HUES6 (cell line): Measurements from ENCODE around the gene LAP3.

ENCODE experiments used
- H3K27ac ChIP-seq: 2 replicates; pipeline ENCODE4 v1.7.0; 2013; ENCODE audit warnings: low read depth, mild to moderate bottlenecking, low read length, inconsistent platforms
- H3K27me3 ChIP-seq: 2 replicates; pipeline ENCODE4 v1.6.1; 2013; ENCODE audit warnings: low read length; ENCODE audit not compliant: control insufficient read depth, insufficient read depth
- H3K36me3 ChIP-seq: 2 replicates; pipeline ENCODE4 v1.6.1; 2013; ENCODE audit warnings: low read length; ENCODE audit not compliant: control insufficient read depth, insufficient read depth
- H3K4me1 ChIP-seq: 2 replicates; pipeline ENCODE4 v1.6.1; 2013; ENCODE audit warnings: low read length; ENCODE audit not compliant: control insufficient read depth, insufficient read depth
- H3K4me3 ChIP-seq: 2 replicates; pipeline ENCODE4 v1.5.1; 2013; ENCODE audit warnings: low read depth, low read length
- H3K9ac ChIP-seq: one replicate; pipeline ENCODE4 v1.6.1; 2013; ENCODE audit warnings: mild to moderate bottlenecking, low read length
- H3K9me3 ChIP-seq: 2 replicates; pipeline ENCODE4 v1.6.1; 2013; ENCODE audit warnings: low read depth, low read length; ENCODE audit not compliant: control insufficient read depth, insufficient read depth

LAP3 gene

GRCh38 chr4:17619416-17620105, 42.6 kb downstream of the LAP3 start:
- Histone ChIP-seq H3K27ac (no peak overlapping the region), H3K4me1 (no peaks in the 10 kb centered on the region), H3K9ac (no peak overlapping the region), H3K4me3 (no peak overlapping the region), H3K9me3 (no peaks in the 10 kb centered on the region), H3K36me3 (peaks cover 82% of the 10 kb centered on the region), H3K27me3 (no peaks in the 10 kb centered on the region)

DNA sequence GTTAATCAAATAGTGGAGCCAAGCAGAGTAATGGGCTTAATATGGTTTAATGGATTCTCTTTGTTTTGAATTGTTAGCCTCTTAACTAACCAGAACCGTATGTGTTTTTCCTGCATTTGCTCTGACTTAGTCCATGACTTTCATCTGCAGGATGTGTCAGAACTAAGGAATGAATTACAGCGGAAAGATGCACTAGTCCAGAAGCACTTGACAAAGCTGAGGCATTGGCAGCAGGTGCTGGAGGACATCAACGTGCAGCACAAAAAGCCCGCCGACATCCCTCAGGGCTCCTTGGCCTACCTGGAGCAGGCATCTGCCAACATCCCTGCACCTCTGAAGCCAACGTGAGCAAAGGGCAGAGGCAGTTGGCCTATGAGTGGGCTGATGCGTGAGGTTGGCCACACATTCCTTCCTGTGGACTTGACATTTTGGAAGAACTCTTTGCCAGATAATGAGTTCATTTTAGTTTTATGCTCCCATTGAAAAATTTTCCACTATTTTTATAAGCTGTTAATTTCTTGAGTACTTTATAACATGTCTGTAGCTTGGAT, 46.5 kb downstream of the LAP3 start:
- H3K4me1 ChIP-seq, result no peaks in the 10 kb centered on the region
- no peak overlapping the region for H3K27ac ChIP-seq
- H3K36me3 ChIP-seq, result peaks cover 98% of the 10 kb centered on the region
- H3K27me3 ChIP-seq, result no peaks in the 10 kb centered on the region
- H3K9me3 ChIP-seq, result no peaks in the 10 kb centered on the region
- no peak overlapping the region for H3K9ac ChIP-seq
- no peak overlapping the region for H3K4me3 ChIP-seq

DNA sequence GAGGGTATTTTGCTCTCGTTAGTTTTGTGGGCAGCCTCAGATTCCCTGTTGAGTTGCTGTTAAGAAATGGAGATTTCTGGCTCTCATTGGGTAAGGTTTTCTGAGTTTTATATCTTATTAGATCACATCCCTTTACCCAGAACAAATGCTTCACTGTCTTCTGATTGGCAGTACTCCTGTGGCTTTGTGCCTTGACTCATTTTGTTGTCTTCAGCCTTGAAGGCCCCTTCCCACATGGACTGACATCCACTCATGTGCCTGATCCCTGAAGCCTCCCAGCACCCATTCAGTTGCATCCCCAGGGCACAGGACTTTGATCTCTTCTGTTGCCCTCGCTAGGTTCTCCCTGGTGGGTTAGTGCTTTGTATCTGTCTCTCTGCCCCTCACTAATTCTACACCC, 47.8 kb downstream of the LAP3 start:
- H3K36me3 ChIP-seq, result peaks cover 98% of the 10 kb centered on the region
- H3K27me3 ChIP-seq, result no peaks in the 10 kb centered on the region
- H3K9me3 ChIP-seq, result no peaks in the 10 kb centered on the region
- no peak overlapping the region for H3K9ac ChIP-seq
- no peak overlapping the region for H3K27ac ChIP-seq
- no peaks in the 10 kb centered on the region for H3K4me1 ChIP-seq
- no peak overlapping the region for H3K4me3 ChIP-seq

GRCh38 chr4:17630228-17630627, 53.2 kb downstream of the LAP3 start:
- Histone ChIP-seq H3K27me3 (no peaks in the 10 kb centered on the region), H3K4me1 (no peaks in the 10 kb centered on the region), H3K36me3 (peaks cover 99% of the 10 kb centered on the region), H3K4me3 (no peak overlapping the region), H3K27ac (no peak overlapping the region), H3K9ac (no peak overlapping the region), H3K9me3 (no peaks in the 10 kb centered on the region)

DNA sequence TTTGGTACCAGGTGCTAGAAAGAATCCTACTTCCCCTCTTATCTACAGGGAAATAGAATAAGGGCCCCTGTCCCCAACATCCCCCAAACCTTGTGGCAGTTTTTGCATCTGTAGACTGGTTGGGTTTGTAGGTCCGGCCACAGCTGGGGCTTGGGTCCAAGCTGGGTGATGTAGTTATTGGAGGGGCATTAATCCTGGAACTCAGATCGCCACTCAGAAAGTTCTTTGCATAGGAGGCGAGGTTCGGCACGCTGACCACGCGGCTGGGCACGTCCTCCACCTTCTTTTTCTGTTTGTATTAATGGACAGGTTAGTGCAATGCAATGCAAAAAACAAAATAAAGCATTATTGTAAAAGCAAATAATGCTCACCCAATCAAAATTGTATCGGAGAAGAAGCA, 56.6 kb downstream of the LAP3 start:
- Histone ChIP-seq H3K36me3 (peaks cover 76% of the 10 kb centered on the region), H3K9me3 (no peaks in the 10 kb centered on the region), H3K4me3 (no peak overlapping the region), H3K27me3 (no peaks in the 10 kb centered on the region), H3K27ac (no peak overlapping the region), H3K9ac (no peak overlapping the region), H3K4me1 (no peaks in the 10 kb centered on the region)

- no peak overlapping the region for H3K4me3 ChIP-seq
- no peaks in the 10 kb centered on the region for H3K9me3 ChIP-seq
- no peak overlapping the region for H3K27ac ChIP-seq
- no peak overlapping the region for H3K9ac ChIP-seq
- H3K4me1 ChIP-seq, result no peaks in the 10 kb centered on the region
- peaks cover 66% of the 10 kb centered on the region for H3K36me3 ChIP-seq
- no peaks in the 10 kb centered on the region for H3K27me3 ChIP-seq
Observed at GRCh38 chr4:17635056-17635455, 58.1 kb downstream of the LAP3 start.

DNA sequence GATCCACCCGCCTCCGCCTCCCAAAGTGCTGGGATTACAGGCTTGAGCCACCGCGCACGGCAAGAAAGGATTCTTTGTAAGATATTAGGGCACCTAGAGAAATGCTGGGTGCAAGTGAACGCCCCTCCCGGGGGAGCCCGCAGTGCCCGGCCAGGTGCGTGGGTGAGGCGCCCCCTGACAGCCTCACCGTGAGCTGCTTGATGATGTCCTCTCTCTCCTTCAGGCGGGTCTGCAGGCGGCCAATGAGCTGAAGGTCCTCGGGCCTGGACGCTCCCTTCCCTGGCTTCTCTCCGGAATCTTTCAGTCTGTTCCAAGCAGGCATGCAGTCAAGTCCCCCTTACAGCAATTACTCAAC, 59.3 kb downstream of the LAP3 start:
- peaks cover 54% of the 10 kb centered on the region for H3K36me3 ChIP-seq

GRCh38 chr4:17636696-17637622, 60.0 kb downstream of the LAP3 start:
- peaks cover 47% of the 10 kb centered on the region for H3K36me3 ChIP-seq
- no peaks in the 10 kb centered on the region for H3K27me3 ChIP-seq
- H3K4me3 ChIP-seq, result no peak overlapping the region
- no peak overlapping the region for H3K9ac ChIP-seq
- H3K9me3 ChIP-seq, result no peaks in the 10 kb centered on the region; the same call in 1 of the 2 replicates
- H3K4me1 ChIP-seq, result no peaks in the 10 kb centered on the region
- no peak overlapping the region for H3K27ac ChIP-seq

More for the DNA sequence above, 59.3 kb downstream of the LAP3 start:
- Histone ChIP-seq H3K27me3 (no peaks in the 10 kb centered on the region), H3K4me1 (no peaks in the 10 kb centered on the region), H3K9me3 (no peaks in the 10 kb centered on the region; the same call in 1 of the 2 replicates), H3K27ac (no peak overlapping the region), H3K9ac (no peak overlapping the region), H3K4me3 (no peak overlapping the region)

DNA sequence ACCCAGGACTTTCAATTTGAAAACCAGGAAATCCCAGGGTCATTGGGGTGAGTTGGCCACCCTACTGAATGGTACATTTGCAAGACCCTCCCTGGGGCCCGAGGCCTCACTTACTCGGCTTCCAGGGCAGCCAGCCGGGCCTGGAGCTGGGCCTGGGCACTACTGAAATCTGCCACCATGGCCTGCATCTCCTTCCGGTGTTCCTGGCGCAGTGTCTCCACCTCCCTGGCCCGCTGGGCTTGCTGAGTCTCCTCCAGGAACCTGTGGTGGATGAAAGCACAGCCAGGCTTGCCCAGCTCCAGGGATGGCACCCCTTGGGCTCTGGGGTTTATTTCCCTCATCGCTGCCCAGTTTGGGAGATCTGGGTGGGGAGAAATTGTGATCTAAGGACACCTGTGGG, 62.1 kb downstream of the LAP3 start:
- no peaks in the 10 kb centered on the region; the same call in 1 of the 2 replicates for H3K9me3 ChIP-seq
- no peaks in the 10 kb centered on the region for H3K4me1 ChIP-seq
- H3K36me3 ChIP-seq, result peaks cover 25% of the 10 kb centered on the region
- no peak overlapping the region for H3K4me3 ChIP-seq
- no peaks in the 10 kb centered on the region for H3K27me3 ChIP-seq
- no peak overlapping the region for H3K9ac ChIP-seq
- no peak overlapping the region for H3K27ac ChIP-seq

- H3K27ac ChIP-seq, result no peak overlapping the region
- H3K36me3 ChIP-seq, result 0 out of 2 replicates have a peak, but pooled peaks cover 10% of the 10 kb centered on the region
- no peaks in the 10 kb centered on the region; the same call in 1 of the 2 replicates for H3K9me3 ChIP-seq
- H3K4me1 ChIP-seq, result no peaks in the 10 kb centered on the region
- no peaks in the 10 kb centered on the region for H3K27me3 ChIP-seq
- no peak overlapping the region for H3K4me3 ChIP-seq
- no peak overlapping the region for H3K9ac ChIP-seq
Observed at GRCh38 chr4:17642398-17642783, 65.4 kb downstream of the LAP3 start.

DNA sequence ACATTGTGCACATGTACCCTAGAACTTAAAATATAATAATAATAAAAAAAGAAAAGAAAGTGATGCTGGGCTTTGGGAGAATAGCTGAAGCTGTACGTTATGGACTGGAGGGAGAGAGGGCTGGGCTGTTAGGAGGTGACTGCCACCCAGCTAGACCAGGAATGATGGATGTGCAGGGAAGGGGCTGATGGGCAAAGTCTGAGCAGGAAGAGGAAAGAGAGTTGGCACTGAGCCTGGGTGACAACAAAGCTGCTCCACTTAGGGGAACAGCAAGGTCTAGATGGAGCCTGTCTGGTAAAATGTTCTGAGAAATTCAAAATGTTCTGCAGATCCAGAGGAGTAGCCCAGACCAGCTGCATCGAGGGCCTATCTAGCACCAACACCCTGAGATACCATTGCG, 69.7 kb downstream of the LAP3 start:
- no peaks in the 10 kb centered on the region for H3K9me3 ChIP-seq
- no peaks in the 10 kb centered on the region for H3K4me1 ChIP-seq
- no peaks in the 10 kb centered on the region for H3K36me3 ChIP-seq
- H3K4me3 ChIP-seq, result no peak overlapping the region
- H3K9ac ChIP-seq, result no peak overlapping the region
- H3K27me3 ChIP-seq, result no peaks in the 10 kb centered on the region
- H3K27ac ChIP-seq, result no peak overlapping the region
